GM12875 (cell line): ENCODE results near the gene MAST2.

ENCODE experiments used
- H3K4me3 ChIP-seq: one replicate; pipeline ENCODE4 v1.5.1; 2011; ENCODE audit warnings: low read depth, low read length, control low read depth
- TF ChIP-seq, protein P1 (sequence below): IDR thresholded peaks from 2 replicates; pipeline ENCODE4 v1.5.1; 2011; ENCODE audit warnings: low read depth, mild to moderate bottlenecking, control low read depth, inconsistent platforms, low read length, moderate library complexity, borderline replicate concordance; ENCODE audit not compliant: insufficient read depth

MAST2 gene

DNA sequence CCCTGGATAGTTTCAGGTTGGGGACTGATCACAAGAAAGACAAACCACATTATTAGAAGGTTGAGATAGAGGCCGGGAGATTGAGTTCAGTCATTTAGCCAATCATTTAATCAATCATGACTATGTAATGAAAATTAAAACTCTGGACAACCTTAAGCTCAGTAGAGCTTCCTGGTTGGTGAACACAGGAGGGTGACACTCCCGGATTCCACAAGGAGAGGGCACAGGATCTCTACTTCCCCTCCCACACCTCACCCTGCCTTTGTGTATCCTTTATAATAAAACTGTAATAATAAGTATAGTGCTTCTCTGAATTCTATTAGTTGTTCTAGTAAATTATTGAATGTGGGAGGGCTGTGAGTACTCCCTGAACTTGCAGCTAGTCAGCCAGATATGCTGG lies 178.9 kb downstream of the MAST2 start:
- TF ChIP-seq, protein P1, sequence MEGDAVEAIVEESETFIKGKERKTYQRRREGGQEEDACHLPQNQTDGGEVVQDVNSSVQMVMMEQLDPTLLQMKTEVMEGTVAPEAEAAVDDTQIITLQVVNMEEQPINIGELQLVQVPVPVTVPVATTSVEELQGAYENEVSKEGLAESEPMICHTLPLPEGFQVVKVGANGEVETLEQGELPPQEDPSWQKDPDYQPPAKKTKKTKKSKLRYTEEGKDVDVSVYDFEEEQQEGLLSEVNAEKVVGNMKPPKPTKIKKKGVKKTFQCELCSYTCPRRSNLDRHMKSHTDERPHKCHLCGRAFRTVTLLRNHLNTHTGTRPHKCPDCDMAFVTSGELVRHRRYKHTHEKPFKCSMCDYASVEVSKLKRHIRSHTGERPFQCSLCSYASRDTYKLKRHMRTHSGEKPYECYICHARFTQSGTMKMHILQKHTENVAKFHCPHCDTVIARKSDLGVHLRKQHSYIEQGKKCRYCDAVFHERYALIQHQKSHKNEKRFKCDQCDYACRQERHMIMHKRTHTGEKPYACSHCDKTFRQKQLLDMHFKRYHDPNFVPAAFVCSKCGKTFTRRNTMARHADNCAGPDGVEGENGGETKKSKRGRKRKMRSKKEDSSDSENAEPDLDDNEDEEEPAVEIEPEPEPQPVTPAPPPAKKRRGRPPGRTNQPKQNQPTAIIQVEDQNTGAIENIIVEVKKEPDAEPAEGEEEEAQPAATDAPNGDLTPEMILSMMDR, result no peak
- no peak overlapping the region for H3K4me3 ChIP-seq

DNA sequence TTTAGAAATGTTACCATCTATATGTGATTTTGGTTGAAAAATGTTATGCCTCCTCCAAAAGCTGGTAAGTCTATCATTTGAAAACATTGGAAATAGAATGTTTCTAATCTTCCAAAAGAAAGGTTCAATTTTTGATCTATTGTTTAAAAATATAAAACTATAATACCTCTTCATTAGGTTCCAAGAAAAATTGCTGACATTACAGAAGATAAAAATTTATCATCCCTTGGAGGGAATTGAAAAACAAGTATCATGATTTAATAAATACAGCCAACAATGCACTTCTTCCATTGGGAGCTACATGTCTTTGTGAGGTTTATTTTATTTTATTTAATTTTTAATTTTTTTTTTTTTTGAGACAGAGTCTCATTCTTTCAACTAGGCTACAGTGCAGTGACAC lies 180.6 kb downstream of the MAST2 start:
- H3K4me3 ChIP-seq, result no peak overlapping the region
- TF ChIP-seq, protein P1, result no peak

DNA sequence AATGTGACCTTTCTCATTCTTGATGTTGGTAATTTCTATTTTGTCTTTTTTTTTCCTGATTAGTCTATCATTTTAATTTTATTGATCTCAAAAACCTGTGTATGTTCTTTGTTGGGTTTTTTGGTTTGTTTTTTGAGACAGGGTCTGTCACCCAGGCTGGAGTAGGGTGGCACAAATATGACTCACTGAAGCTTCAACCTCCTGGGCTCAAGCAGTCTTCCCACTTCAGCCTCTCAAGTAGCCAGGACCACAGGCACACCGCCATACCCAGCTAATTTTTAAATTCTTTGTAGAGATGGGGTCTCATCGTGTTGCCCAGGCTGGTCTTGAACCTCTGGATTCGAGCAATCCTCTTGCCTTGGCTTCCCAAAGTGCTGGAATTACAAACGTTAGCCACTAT lies 183.8 kb downstream of the MAST2 start:
- TF ChIP-seq, protein P1, result no peak
- H3K4me3 ChIP-seq, result no peak overlapping the region

DNA sequence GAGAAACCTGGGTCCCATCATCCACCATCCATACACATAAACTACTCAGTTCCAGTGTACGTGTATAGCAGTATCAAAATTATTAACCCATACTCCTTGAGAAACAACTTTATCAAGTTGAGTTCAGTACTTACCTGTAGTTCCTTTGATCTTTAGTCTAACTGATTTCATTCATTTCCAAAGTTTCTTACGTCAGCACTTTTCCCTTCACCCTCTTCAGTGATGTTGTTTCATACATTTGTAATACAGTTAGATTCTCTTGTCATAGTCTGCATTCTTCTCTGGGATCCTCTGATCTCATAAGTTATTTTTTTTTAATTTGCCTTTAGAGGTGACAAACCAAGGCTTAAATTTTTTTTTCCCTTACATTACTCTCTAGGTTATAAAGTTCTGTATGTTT lies 185.8 kb downstream of the MAST2 start:
- TF ChIP-seq, protein P1, result no peak
- H3K4me3 ChIP-seq, result no peak overlapping the region

DNA sequence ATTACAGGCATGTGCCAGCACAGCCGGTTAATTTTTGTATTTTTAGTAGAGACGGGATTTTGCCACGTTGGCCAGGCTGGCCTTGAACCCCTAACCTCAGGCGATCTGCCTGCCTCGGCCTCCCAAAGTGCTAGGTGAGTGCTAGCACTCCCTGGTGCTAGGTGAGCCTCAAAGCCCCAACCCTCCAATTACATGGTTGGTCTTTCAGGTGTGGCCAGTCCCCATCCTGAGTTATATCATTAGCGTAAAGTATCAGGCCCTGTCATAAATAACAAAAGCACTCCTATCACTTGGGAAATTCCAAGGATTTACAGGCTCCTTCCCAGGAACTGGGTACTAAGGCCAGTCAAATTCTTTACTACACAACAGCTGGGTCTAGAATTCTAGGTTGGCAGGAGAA lies 191.0 kb downstream of the MAST2 start:
- TF ChIP-seq, protein P1, result no peak
- no peak overlapping the region for H3K4me3 ChIP-seq

DNA sequence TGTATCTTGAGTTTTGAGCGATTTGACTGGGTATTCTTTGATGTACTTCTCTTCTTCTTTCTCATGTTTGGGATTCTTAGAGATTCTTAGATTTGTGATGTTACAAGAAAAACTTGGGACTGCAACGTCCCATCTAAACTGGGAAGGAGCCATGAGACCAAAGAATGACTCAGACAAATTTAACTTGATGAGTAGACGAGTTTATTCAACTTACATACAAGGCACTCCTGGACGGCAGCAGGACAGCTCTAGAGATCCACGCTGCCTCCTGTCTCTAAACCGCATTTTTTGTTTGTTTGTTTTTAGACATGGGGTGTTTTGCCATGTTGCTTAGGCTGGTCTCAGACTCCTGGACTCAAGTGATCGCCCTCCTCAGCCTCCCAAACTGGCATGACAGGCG lies 191.9 kb downstream of the MAST2 start:
- TF ChIP-seq, protein P1, result no peak

DNA sequence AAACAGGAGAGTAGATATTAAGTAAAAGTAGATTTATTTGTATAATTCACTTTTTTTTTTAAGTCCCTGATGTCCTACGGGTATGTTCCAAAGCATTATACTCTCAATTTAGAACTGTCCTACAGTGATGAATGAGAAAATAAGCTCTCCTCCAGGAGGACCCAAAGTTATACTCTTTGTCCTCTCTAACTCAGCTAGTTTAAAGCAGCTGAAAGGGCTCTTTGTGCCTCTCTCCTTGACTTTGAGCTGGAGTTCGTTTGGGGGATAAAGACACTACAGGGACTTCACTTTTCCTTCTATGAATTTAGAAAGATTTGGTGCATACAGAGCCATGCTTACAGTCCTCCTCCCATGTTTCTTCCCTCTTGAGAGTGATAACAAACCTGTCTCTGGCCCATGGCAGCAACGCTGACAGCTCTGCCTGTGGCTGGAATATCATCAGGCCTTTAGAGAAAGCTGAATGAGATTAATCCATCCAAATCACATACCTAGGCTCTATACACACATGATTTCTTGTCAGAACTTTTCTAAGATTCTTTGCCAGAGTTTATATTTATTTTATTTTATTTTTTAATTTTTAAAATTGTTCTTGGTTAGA lies 194.7 kb downstream of the MAST2 start:
- TF ChIP-seq, protein P1, result no peak
- H3K4me3 ChIP-seq, result no peak overlapping the region

More for the DNA sequence above, 191.9 kb downstream of the MAST2 start:
- no peak overlapping the region for H3K4me3 ChIP-seq
